KMS-11 (cell line): ENCODE data around the gene RAB17.

Experiments
- H2AFZ ChIP-seq: fragments of 200-600 bp; sonication (generic); 2 replicates; pipeline ENCODE4 v1.6.1; 2016; ENCODE audit warnings: antibody characterized with exemption, mixed run types, low read depth
- H3K27ac ChIP-seq: fragments of 200-600 bp; sonication (generic); 2 replicates; pipeline ENCODE4 v1.6.1; 2016; ENCODE audit warnings: mild to moderate bottlenecking, mixed run types
- H3K27me3 ChIP-seq: fragments of 200-600 bp; sonication (generic); 2 replicates; pipeline ENCODE4 v1.6.1; 2017; ENCODE audit warnings: mild to moderate bottlenecking, low read depth, mixed run types, moderate library complexity; ENCODE audit not compliant: insufficient read depth
- H3K36me3 ChIP-seq: fragments of 200-600 bp; sonication (generic); 2 replicates; pipeline ENCODE4 v1.6.1; 2017; ENCODE audit warnings: mild to moderate bottlenecking, mixed run types; ENCODE audit not compliant: insufficient read depth
- H3K4me1 ChIP-seq: fragments of 200-600 bp; sonication (generic); 2 replicates; pipeline ENCODE4 v1.6.1; 2016; ENCODE audit warnings: mild to moderate bottlenecking, low read depth, mixed run types; ENCODE audit not compliant: poor library complexity, severe bottlenecking
- H3K4me2 ChIP-seq: fragments of 200-600 bp; sonication (generic); 2 replicates; pipeline ENCODE4 v1.7.0; 2016; ENCODE audit warnings: mild to moderate bottlenecking, mixed run types
- H3K4me3 ChIP-seq: fragments of 200-600 bp; sonication (generic); IDR thresholded peaks from 2 replicates; pipeline ENCODE4 v1.6.1; 2017; ENCODE audit warnings: low read depth, low read length, mixed read lengths; ENCODE audit not compliant: insufficient read depth
- H3K79me2 ChIP-seq: fragments of 200-600 bp; sonication (generic); 2 replicates; pipeline ENCODE4 v1.6.1; 2016; ENCODE audit warnings: low read depth, mixed run types; ENCODE audit not compliant: insufficient read depth
- H3K9ac ChIP-seq: fragments of 200-600 bp; sonication (generic); 2 replicates; pipeline ENCODE4 v1.6.1; 2016; ENCODE audit warnings: mild to moderate bottlenecking, mixed run types
- H4K20me1 ChIP-seq: fragments of 200-600 bp; sonication (generic); 2 replicates; pipeline ENCODE4 v1.6.1; 2016; ENCODE audit warnings: mild to moderate bottlenecking, mixed run types; ENCODE audit not compliant: insufficient read depth
- CTCF ChIP-seq: fragments of 200-600 bp; sonication (generic); conservative IDR thresholded peaks from 2 replicates; pipeline ENCODE4 v1.6.1; 2017; ENCODE audit warnings: low read depth, mild to moderate bottlenecking, antibody characterized with exemption, low read length, moderate library complexity, mixed read lengths

RAB17 gene

GRCh38 chr2:237527766-237528165 is 62.8 kb downstream of the RAB17 start:
- Histone ChIP-seq H3K4me3 (no peak overlapping the region), H4K20me1 (no peaks in the 10 kb centered on the region), H3K9ac (no peak overlapping the region), H3K27me3 (no peaks in the 10 kb centered on the region), H3K79me2 (no peaks in the 10 kb centered on the region), H3K4me1 (no peaks in the 10 kb centered on the region), H3K36me3 (no peaks in the 10 kb centered on the region), H2AFZ (no peak overlapping the region), H3K4me2 (no peak overlapping the region), H3K27ac (no peak overlapping the region)
- no peak for TF ChIP-seq CTCF

GRCh38 chr2:237527233-237527632 is 63.3 kb downstream of the RAB17 start:
- H2AFZ ChIP-seq, result no peak overlapping the region
- H3K9ac ChIP-seq, result no peak overlapping the region
- no peaks in the 10 kb centered on the region for H3K36me3 ChIP-seq
- no peaks in the 10 kb centered on the region for H3K79me2 ChIP-seq
- TF ChIP-seq CTCF, result no peak
- H3K4me2 ChIP-seq, result no peak overlapping the region
- no peak overlapping the region for H3K4me3 ChIP-seq
- no peak overlapping the region for H3K27ac ChIP-seq
- no peaks in the 10 kb centered on the region for H3K4me1 ChIP-seq
- H3K27me3 ChIP-seq, result no peaks in the 10 kb centered on the region
- no peaks in the 10 kb centered on the region for H4K20me1 ChIP-seq

GRCh38 chr2:237525559-237526157 is 64.9 kb downstream of the RAB17 start:
- Histone ChIP-seq H3K27me3 (no peaks in the 10 kb centered on the region), H3K4me3 (no peak overlapping the region), H3K9ac (no peak overlapping the region), H3K79me2 (no peaks in the 10 kb centered on the region), H3K4me1 (no peaks in the 10 kb centered on the region), H4K20me1 (no peaks in the 10 kb centered on the region), H2AFZ (no peak overlapping the region), H3K27ac (no peak overlapping the region), H3K4me2 (no peak overlapping the region), H3K36me3 (no peaks in the 10 kb centered on the region)
- TF ChIP-seq CTCF, result no peak

- no peak for TF ChIP-seq CTCF
- H3K36me3 ChIP-seq, result no peaks in the 10 kb centered on the region
- H3K4me3 ChIP-seq, result no peak overlapping the region
- no peak overlapping the region for H3K9ac ChIP-seq
- no peak overlapping the region for H2AFZ ChIP-seq
- no peaks in the 10 kb centered on the region for H3K79me2 ChIP-seq
- H3K27ac ChIP-seq, result no peak overlapping the region
- no peaks in the 10 kb centered on the region for H3K4me1 ChIP-seq
- H3K4me2 ChIP-seq, result no peak overlapping the region
- H4K20me1 ChIP-seq, result no peaks in the 10 kb centered on the region
- no peaks in the 10 kb centered on the region for H3K27me3 ChIP-seq
These were observed 65.9 kb downstream of the RAB17 start for GRCh38 chr2:237524631-237525030.
